SJCRH30 (cell line): Measurements from ENCODE around the gene ZNF524. TPM values are rescaled to one million over a fixed set of nuclear protein-coding genes. Genes with fewer than 3 reads are reported as not detected.
"Not testable (repeated sequence)": the region's sequence is repeated elsewhere in the genome, so short reads cannot be mapped to it uniquely, and the experiment has no call there.

Source experiments
- DNase-seq, 2 experiments: peaks; one replicate each; pipeline ENCODE4 v3.0.0-alpha.2; 2015 to 2020
- H3K27ac ChIP-seq: fragments of 250-450 bp; sonication (Bioruptor Pico); 2 replicates; pipeline ENCODE4 v1.5.1; 2020; ENCODE audit warnings: mild to moderate bottlenecking, moderate library complexity
- H3K27me3 ChIP-seq: fragments of 250-450 bp; sonication (Bioruptor Pico); 2 replicates; pipeline ENCODE4 v1.5.1; 2020; ENCODE audit warnings: mild to moderate bottlenecking, moderate library complexity
- H3K36me3 ChIP-seq: fragments of 250-450 bp; sonication (Bioruptor Pico); 2 replicates; pipeline ENCODE4 v1.5.1; 2020; ENCODE audit warnings: mild to moderate bottlenecking, moderate library complexity
- H3K4me1 ChIP-seq: fragments of 250-450 bp; sonication (Bioruptor Pico); 2 replicates; pipeline ENCODE4 v1.5.1; 2020; ENCODE audit warnings: mild to moderate bottlenecking, moderate library complexity
- H3K4me3 ChIP-seq: fragments of 250-450 bp; sonication (Bioruptor Pico); 2 replicates; pipeline ENCODE4 v1.5.1; 2020; ENCODE audit warnings: mild to moderate bottlenecking, moderate library complexity
- H3K9me3 ChIP-seq: fragments of 250-450 bp; sonication (Bioruptor Pico); replicated peaks from 2 replicates; pipeline ENCODE4 v1.5.1; 2020; ENCODE audit warnings: mild to moderate bottlenecking, moderate library complexity
- total RNA-seq: library from RNA; depleted of rRNA; stranded (reverse); fragments of >200 nt; shearing (Covaris generic); gene quantifications from 2 replicates; pipeline ENCODE4 v1.2.3, GENCODE V29; 2014; rRNA removed

ZNF524 gene, protein sequence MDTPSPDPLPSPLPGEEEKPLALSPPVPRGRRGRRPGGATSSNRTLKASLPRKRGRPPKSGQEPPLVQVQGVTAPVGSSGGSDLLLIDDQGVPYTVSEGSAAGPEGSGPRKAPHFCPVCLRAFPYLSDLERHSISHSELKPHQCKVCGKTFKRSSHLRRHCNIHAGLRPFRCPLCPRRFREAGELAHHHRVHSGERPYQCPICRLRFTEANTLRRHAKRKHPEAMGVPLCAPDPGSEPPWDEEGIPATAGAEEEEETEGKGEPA
- 2.7 and 3.2 TPM in 2 replicates for total RNA-seq

DNA sequence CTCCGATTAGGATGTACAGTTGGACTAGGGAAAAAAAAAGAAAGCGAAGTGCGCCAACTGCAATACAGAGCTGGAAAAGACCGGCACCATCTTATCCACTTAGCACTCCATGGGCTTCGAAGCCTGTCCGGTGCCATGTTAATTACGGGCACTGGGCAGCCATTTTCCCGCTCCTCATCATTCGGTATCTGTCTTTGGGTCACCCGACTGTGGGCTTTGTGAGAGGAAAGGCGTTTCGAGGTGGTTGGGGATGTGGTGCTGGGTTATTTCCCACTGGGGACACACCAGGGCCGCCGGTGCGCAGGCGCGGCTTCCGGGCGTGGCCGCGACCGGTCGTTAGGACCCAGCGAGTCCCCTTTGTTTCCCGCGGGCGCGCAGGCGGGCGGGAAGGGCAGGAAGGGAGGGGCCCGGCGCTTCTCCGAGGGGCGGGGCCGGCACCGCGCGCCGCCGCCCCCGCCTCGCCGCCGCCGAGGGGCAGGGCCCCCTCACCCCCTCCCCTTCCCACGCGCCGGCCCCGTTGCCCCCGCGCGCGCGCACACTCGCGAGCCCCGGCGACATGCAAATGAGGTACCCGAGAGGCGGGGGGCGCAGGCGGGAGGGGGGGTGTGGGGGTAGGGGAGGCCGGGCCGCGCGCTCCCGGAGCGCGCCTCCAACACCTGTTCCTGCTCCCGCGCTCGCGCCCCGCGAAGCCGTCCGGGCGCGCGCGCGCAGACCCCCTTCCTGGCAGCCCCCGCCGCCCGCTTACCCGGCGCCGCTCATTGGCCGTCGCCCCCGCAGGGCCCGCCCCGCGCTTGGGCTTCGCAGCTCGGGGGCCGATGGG, at the start of gene ZNF524:
TSS of gene ZNF524 (plus strand) at position 447 of the 820 bp plus-strand sequence. CDS start 1,825 bp downstream, outside the sequence.
- Histone ChIP-seq H3K27ac (peak within 1 kb of the TSS; percentile 98), H3K27me3 (no peaks in the 10 kb centered on the region), H3K9me3 (no peaks in the 10 kb centered on the region), H3K36me3 (peaks cover 15% of the 10 kb centered on the region), H3K4me1 (peaks cover 4% of the 10 kb centered on the region; the same call in 1 of the 2 replicates), H3K4me3 (peak within 1 kb of the TSS; percentile 76)
- DNase-seq: peak; percentile 89 to 94

DNA sequence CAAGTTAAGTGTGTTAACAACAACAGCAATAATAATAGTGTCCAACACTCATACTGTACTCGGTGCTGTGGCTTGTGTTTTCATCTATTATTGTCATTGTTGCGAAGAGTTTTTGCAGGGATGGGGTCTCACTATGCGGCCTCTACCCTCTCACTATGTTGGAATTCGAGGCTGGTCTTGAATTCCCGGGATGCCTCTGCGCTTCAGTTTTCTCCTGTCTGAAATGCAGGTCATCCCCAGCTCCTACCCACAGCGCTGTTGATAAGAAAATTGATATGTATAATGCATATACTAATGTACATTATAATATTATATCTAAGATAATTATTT, 49.8 kb upstream of the ZNF524 start:
- Histone ChIP-seq H3K36me3 (no peaks in the 10 kb centered on the region), H3K27me3 (peaks cover 18% of the 10 kb centered on the region), H3K4me3 (peak overlapping the region; percentile 50), H3K9me3 (no peaks in the 10 kb centered on the region), H3K4me1 (peaks cover 42% of the 10 kb centered on the region), H3K27ac (no peak overlapping the region)
- no peak for DNase-seq

DNA sequence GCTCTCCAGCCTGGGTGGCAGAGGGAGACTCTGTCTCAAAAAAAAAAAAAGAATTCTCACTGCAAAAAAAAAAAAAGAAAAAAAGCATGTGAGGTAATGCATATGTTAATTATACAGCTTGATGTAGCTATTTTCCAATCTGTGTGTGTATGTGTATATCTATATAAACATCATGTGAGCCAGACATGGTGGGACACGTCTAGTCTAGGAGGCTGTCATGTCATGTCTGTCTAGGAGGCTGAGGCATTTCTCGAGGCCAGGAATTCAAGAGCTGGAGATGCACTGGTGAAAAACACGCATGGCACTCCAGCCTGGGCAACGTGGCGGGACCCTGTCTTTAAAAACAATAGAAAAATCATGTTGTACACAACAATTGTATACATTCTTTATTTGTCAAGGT, 47.9 kb upstream of the ZNF524 start:
- no peaks in the 10 kb centered on the region for H3K36me3 ChIP-seq
- H3K27ac ChIP-seq: no peak overlapping the region
- H3K4me1 ChIP-seq: peaks cover 31% of the 10 kb centered on the region
- H3K27me3 ChIP-seq: peaks cover 18% of the 10 kb centered on the region
- no peak overlapping the region for H3K4me3 ChIP-seq
- DNase-seq: no peak
- H3K9me3 ChIP-seq: no peaks in the 10 kb centered on the region

DNA sequence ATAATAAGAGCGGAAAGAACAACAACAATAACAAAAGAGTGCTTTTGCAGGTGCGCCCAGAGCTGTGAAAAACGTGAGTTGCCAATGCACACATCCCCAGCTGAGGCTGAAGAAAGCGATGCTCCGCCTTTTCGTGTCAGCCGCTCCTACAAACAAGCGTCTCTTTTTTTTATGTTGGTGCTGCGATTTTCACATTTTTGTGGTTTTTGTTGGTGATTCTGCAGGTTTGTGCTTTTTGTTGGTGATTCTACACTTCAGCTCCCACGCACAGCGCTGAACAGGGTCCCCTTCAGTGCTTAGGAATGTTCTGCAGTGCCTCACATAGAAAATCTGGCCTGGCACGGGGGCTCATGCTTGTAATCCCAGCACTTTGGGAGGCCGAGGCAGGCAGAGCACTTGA, 47.5 kb upstream of the ZNF524 start:
- Histone ChIP-seq H3K9me3 (no peaks in the 10 kb centered on the region), H3K27me3 (peaks cover 18% of the 10 kb centered on the region), H3K4me3 (no peak overlapping the region), H3K36me3 (no peaks in the 10 kb centered on the region), H3K27ac (no peak overlapping the region), H3K4me1 (peaks cover 27% of the 10 kb centered on the region)
- no peak for DNase-seq

DNA sequence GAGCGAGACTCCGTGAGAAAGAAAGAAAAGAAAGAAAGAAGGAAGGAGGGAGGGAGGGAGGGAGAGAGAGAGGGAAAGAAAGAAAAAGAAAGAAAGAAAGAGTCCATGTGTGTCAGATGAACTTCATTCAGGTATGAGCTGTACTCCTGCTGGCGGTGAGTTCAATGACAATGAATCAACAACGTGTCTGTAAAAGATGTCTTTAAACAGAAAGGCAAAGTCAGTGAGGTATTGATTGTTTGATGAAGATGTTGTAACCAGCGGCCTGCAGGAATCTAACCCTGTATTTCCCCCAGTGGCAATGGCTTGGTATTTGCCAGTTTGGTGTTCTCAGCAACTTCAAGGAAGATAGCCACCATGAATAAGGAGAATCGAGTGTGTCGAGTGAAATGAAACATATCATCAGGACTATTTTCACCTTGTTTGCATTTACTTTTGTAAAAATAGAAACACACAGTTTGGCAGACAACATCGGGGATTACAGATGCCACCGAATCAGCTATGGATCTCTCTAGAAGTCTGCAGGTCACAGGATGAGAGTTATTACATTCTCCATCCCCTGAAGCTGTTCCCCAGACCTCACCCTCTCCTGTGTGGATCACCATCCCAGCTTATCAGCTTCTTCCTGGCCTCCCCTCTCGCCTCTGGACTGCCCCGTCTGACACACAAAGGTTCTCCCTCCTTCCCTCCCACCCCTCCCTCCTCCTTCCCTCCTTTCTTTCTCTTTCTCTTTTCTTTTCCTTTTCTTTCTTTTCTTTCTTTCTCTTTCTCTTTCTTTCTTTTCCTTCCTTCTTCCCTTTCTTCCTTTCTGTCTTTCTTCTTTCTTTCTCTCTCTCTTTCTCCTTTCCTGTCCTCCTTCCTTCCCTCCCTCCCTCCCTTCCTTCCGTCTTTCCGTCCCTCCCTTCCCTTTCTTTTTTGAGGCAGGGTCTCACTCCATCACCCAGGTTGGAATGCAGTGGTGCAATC, 46.6 kb upstream of the ZNF524 start:
- no peak for DNase-seq
- Histone ChIP-seq H3K36me3 (no peaks in the 10 kb centered on the region), H3K9me3 (no peaks in the 10 kb centered on the region), H3K27ac (no peak overlapping the region), H3K27me3 (peaks cover 18% of the 10 kb centered on the region), H3K4me3 (no peak overlapping the region), H3K4me1 (peaks cover 20% of the 10 kb centered on the region; the same call in 1 of the 2 replicates)

DNA sequence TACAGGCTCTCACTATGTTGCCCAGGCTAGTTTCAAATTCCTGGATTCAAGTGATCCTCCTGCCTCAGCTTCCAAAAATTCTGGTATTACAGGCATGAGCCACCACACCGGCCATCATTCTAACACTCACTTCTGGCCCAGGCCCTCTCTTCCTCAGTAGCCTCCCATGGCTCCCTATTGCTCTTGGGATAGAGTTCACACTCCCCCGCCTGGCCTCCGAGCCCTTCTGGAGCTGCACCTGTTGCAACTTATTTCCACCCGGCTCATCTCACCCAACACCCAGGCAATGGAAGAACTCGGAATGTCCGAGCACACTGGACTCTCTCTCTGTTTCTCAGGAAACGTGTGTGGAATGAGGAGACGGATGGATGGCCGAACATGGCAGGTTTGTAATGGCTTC, 45.8 kb upstream of the ZNF524 start:
- peaks cover 19% of the 10 kb centered on the region; the same call in 1 of the 2 replicates for H3K4me1 ChIP-seq
- no peak overlapping the region for H3K27ac ChIP-seq
- H3K27me3 ChIP-seq: peaks cover 18% of the 10 kb centered on the region
- no peak for DNase-seq
- H3K9me3 ChIP-seq: no peaks in the 10 kb centered on the region
- no peak overlapping the region for H3K4me3 ChIP-seq
- H3K36me3 ChIP-seq: no peaks in the 10 kb centered on the region

DNA sequence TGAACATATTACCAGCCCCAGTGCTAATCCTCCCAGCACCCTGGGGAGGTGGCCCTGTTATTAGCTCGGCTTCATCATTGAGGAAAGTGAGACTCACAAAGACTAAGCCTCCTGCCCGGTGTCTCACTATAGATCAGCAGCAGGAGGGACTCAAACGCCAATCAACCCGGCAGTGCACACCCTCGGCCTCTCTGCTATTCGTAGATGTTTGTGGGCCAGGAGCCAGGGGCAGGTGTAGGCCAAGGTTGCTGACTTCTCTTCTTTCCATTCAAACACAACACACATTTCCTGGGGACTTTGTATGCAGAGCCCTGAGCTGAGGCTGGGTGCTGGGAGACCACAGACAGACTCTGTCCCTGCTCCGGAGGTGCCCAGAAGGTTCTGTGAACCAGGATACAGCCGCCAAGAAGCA, 45.3 kb upstream of the ZNF524 start:
- Histone ChIP-seq H3K27me3 (peaks cover 18% of the 10 kb centered on the region), H3K9me3 (no peaks in the 10 kb centered on the region), H3K4me1 (peaks cover 15% of the 10 kb centered on the region; the same call in 1 of the 2 replicates), H3K4me3 (no peak overlapping the region), H3K36me3 (no peaks in the 10 kb centered on the region), H3K27ac (no peak overlapping the region)
- DNase-seq: no peak

DNA sequence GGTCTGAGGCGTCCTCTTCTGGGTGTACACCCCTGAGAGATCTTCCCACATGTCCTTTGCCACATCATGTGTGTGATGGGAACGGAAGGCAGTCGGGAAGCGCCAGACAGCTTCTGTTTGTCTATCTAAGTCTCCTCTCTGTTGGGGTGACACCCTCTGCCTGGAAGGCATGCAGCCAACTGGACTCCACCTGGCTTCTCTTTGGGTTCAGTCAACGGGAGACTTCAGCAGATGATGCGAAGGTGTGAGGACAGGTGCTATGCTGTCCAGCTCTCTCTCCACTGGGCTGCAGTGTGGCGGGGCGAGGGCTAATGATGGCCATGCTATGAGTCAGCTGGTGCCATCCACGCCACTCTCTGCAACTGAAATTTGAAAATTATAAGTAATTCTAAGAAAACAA, 40.4 kb upstream of the ZNF524 start:
- Histone ChIP-seq H3K27me3 (peaks cover 16% of the 10 kb centered on the region), H3K27ac (no peak overlapping the region), H3K36me3 (no peaks in the 10 kb centered on the region), H3K4me1 (no peaks in the 10 kb centered on the region), H3K4me3 (no peak overlapping the region), H3K9me3 (no peaks in the 10 kb centered on the region)
- no peak for DNase-seq

DNA sequence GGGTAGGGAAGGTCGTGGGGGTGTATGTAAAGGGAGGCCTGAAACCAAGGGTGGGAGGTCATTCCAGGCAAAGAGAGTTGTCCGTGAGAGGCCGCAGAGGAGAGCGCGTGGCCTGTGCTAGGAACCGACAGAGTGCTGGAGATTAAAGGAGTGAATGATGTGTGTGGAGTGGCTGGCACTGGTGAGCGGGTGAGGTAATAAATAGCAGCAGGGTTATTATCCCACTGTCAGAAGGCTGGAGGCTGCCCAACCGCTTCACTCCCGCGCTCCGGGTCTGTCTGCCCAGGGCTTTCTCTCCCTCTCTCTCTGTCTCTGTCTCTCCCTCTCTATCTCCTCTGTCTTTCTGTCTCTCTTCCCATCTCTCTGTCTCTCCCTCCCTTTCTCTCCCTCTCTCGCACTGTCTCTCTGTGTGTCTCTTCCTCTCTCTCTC, 36.8 kb upstream of the ZNF524 start:
- Histone ChIP-seq H3K4me1 (no peaks in the 10 kb centered on the region), H3K9me3 (no peaks in the 10 kb centered on the region; the same call in 1 of the 2 replicates), H3K36me3 (no peaks in the 10 kb centered on the region), H3K27me3 (peaks cover 16% of the 10 kb centered on the region), H3K27ac (no peak overlapping the region), H3K4me3 (no peak overlapping the region)
- peak in 1 of 2 experiments; percentile 50 for DNase-seq

DNA sequence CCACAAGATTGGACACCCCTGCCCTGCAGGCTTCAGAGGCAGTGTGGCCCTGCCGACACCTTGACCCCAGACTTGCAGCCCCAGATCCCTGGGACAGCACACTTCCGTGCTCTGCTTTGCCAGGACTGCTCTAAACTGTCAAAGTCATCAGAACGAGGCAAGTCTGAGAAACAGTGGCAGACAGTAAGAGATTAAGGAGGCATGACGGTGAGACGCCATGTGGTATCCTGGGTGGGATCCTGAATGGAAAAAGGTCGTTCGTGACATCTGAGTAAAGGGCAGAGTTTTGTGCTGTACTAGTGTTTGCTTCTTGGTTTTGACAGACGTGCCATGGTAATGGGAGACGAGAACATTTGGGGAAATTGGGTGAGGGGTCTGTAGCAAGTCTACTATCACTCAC, 33.3 kb upstream of the ZNF524 start:
- H3K4me1 ChIP-seq: no peaks in the 10 kb centered on the region
- no peaks in the 10 kb centered on the region for H3K36me3 ChIP-seq
- peaks cover 16% of the 10 kb centered on the region for H3K27me3 ChIP-seq
- H3K9me3 ChIP-seq: no peaks in the 10 kb centered on the region; the same call in 1 of the 2 replicates
- no peak for DNase-seq
- no peak overlapping the region for H3K4me3 ChIP-seq
- H3K27ac ChIP-seq: no peak overlapping the region

DNA sequence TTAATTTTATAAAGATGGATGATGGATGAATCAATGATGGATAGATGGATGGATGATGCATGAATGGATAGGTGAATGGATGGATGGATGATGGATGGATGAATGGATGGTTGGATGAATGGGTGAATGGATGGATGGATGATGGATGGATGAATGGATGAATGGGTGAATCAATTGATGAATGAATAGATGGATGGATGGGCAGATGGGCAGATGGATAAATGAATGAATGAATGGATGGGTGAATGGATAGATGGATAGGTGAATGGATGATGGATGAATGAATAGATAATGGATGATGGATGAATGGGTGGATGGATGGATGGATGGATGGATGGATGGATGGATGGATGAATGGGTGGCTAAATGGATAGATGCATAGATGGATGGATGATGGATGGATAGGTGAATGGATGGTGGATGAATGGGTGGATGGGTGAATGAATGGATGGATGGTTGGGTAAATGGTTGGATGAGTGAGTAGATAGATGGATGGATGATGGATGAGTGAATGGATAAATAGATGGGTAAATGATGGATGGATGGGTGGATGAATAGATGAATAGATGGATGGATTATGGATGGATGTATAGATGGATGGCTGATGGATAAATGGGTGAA, 32.3 kb upstream of the ZNF524 start:
- Histone ChIP-seq H3K36me3 (no peaks in the 10 kb centered on the region), H3K27me3 (peaks cover 14% of the 10 kb centered on the region), H3K9me3 (no peaks in the 10 kb centered on the region; the same call in 1 of the 2 replicates), H3K4me3 (no peak overlapping the region), H3K27ac (no peak overlapping the region), H3K4me1 (no peaks in the 10 kb centered on the region)
- DNase-seq: no peak

DNA sequence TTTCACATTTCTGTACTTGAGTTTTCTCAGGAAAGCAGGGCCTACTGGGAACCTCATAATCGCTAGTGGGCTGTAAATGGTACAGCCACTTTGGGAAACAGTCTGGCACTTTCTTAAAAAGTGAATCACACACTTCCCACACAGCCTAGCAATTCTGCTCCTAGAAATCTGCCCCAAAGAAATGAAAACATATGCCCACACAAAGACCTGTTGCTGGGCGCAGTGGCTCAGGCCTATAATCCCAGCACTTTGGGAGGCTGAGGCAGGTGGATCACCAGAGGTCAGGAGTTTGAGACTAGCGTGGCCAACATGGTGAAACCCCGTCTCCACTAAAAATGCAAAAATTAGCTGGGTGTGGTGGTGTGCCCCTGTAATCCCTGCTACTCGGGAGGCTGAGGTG, 30.6 kb upstream of the ZNF524 start:
- not testable (repeated sequence) for H3K36me3 ChIP-seq, H3K27ac ChIP-seq, H3K9me3 ChIP-seq, H3K4me1 ChIP-seq, H3K4me3 ChIP-seq, H3K27me3 ChIP-seq, DNase-seq

DNA sequence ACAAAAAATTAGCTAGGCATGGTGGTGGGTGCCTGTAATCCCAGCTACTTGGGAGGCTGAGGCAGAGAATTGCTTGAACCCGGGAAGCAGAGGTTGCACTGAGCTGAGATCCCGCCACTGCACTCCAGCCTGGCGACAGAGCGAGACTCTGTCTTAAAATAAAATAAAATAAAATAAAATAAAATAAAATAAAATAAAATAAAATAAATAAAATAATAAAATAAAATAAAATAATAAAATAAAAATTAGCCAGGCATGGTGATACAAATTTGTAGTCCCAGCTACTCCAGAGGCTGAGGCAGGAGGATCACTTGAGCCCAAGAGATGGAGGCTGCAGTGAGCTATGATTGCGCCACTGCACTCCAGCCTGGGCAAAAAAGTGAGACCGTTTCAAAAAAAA, 26.2 kb upstream of the ZNF524 start:
- H3K4me1 ChIP-seq, H3K36me3 ChIP-seq, H3K27ac ChIP-seq, H3K9me3 ChIP-seq, H3K27me3 ChIP-seq, H3K4me3 ChIP-seq, DNase-seq: not testable (repeated sequence)

DNA sequence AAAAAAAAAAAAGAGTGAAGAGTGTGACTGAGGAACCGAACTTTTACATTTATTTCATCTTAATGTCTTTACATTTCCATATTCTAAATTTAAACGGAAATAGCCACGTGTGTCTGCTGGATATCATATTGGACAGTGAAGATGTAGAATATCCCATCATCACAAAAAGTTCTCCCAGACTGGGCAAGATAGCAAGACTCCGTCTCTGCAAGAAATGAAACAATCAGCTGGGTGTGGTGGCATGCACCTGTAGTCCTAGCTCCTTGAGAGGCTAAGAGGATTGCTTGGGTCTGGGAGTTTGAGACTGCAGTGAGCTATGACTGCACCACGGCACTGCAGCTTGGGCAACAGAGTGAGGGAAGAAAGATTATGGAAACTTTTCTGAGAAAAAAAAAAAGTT, 23.3 kb upstream of the ZNF524 start:
- Histone ChIP-seq H3K4me1 (no peaks in the 10 kb centered on the region), H3K4me3 (no peak overlapping the region), H3K27ac (no peak overlapping the region), H3K9me3 (no peaks in the 10 kb centered on the region), H3K36me3 (peaks cover 7% of the 10 kb centered on the region; the same call in 1 of the 2 replicates), H3K27me3 (no peaks in the 10 kb centered on the region)
- DNase-seq: no peak
